Psoas muscle (tissue), 8 donors: ENCODE results near the gene SMYD3. TPM values are rescaled to one million over a fixed set of nuclear protein-coding genes. Genes with fewer than 3 reads are reported as not detected.

ENCODE experiments used
- ATAC-seq, 4 donors: fragments of 200-7000 bp; cut with Tn5 transposase; one replicate each; pipeline ENCODE4 v1.9.1; 2020; ENCODE audit warnings: moderate library complexity in 3 of 4, mild to moderate bottlenecking in 2 of 4
- DNase-seq, 2 donors: peaks; one replicate each; pipeline ENCODE4 v3.0.0-alpha.2; 2020
- H3K27ac ChIP-seq: fragments of 200-600 bp; one replicate; pipeline ENCODE4 v1.8.0; 2022
- H3K27me3 ChIP-seq, 3 donors: fragments of 200-600 bp in 1 of 3; one replicate each; pipeline versions ENCODE4 v1.6.1 to v1.8.0; 2013 to 2022; ENCODE audit warnings: low read length in 2 of 3, mild to moderate bottlenecking in 2 of 3, moderate library complexity in 1 of 3; ENCODE audit not compliant: insufficient read depth in 3 of 3
- H3K36me3 ChIP-seq, 2 donors: fragments of 200-600 bp in 1 of 2; one replicate each; pipeline versions ENCODE4 v1.6.1 to v1.8.0; 2013 to 2022; ENCODE audit warnings: low read depth in 1 of 2, mild to moderate bottlenecking in 1 of 2, moderate library complexity in 1 of 2; ENCODE audit not compliant: insufficient read depth in 1 of 2
- H3K4me1 ChIP-seq: fragments of 200-600 bp; one replicate; pipeline ENCODE4 v1.8.0; 2022
- H3K4me3 ChIP-seq: fragments of 200-600 bp; one replicate; pipeline ENCODE4 v1.8.0; 2022; ENCODE audit warnings: mild to moderate bottlenecking
- H3K9me3 ChIP-seq: fragments of 200-600 bp; one replicate; pipeline ENCODE4 v1.8.0; 2022
- CTCF ChIP-seq: fragments of 200-600 bp; IDR thresholded peaks from one replicate; pipeline ENCODE4 v1.8.0; 2022; ENCODE audit warnings: antibody characterized with exemption
- WGBS, 3 donors: extraction: QIAGEN DNeasy Blood & Tissue Kit; methylation state at CpG; one replicate each; pipeline versions ENCODE4 v1.1.6 to v1.1.7; 2013; 5-methylcytosine and 5-hydroxymethylcytosine counted together
- intact Hi-C, 2 donors: fragments of 100-400 bp; cut with DNase I; formaldehyde crosslinking; loops; one replicate each; pipeline versions ENCODE4 v1.11.0 to v1.14.2; 2022
- polyA plus RNA-seq, 3 donors: library from polyadenylated mRNA; stranded (reverse); fragments of 200-250 nt; gene quantifications; one replicate each; pipeline ENCODE4 v1.2.3, GENCODE V29; 2013
- total RNA-seq, 4 donors: library from RNA; stranded (reverse); fragmentation: NEBNext Ultra II Directional in 2 of 4; extraction: Animal tissue kit (Norgen Biotek cat#: 25700) in 2 of 4; gene quantifications; one replicate each; pipeline versions ENCODE4 v1.2.1 to v1.2.4, GENCODE V29; 2021 to 2023
- donor health status: healthy with polysubstance abuse.
- donor health status: DM: no; HTN: no; CAD: no; lungs with moderate emphysema.
- donor health status: Bipolar disorder and iron deficiency.
- donor health status: healthy.
- donor health status: DM: yes; HTN: yes; CAD: no.
- donor health status: DM: no; HTN: no; CAD: no.
- donor health status: DM: no; HTN: no; CAD: no.
- donor health status: DM: yes; HTN: yes; CAD: no.

Gene SMYD3
- total and polyA plus RNA-seq, 7 donors: 2.9 to 6.4 (median 4.9) TPM

DNA sequence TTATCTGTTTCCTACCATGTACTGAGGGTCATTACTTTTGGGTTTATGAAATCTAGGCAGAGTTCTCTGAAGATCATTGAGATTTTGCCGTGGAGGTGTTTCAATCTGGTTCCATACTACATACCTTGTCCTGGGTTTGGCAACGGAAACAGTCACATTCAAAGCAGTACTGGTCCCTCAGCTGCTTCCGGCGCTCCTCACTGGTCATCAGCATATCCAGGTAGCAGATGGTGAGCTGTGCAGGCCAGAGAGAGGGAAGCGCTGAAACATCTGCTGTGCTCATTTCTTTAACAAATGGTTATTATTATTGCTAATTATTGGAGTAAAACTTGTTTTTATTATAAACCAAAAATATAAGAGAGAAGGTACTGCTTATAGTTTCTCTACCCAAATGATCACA, 591.7 kb downstream of the SMYD3 start:
- Histone ChIP-seq H3K27ac (no peak overlapping the region), H3K4me1 (no peaks in the 10 kb centered on the region), H3K9me3 (peaks cover 5% of the 10 kb centered on the region), H3K4me3 (no peak overlapping the region), H3K27me3 (no peaks in the 10 kb centered on the region), H3K36me3 (peaks cover 0 to 7% of the 10 kb centered on the region in 2 donors)
- intact Hi-C loops: no loop called here
- no peak for TF ChIP-seq CTCF
- ATAC-seq: no peak
- WGBS, 3 donors: 89 to 95% (median 93%) methylated on average over 5 of the region's 5 CpGs
- DNase-seq: no peak

DNA sequence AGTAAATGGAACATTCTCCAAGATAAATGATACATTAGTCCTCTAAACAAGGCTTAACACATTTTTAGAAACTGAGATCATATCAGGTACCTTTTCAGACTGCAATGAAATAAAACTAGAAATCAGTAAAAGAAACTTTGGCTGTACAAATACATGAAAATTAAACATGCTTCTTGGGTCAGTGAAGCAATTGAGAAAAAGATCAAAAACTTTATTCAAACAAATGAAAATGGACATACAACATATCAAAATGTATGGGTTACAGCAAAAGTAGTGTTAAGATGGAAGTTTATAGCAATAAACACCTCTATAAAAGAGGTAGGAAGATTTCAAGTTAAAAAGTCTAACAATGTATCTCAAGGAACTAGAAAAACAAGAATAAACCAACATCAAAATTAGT, 598.5 kb downstream of the SMYD3 start:
- ATAC-seq (no peak), DNase-seq (no peak)
- no peaks in the 10 kb centered on the region for H3K27me3 ChIP-seq
- TF ChIP-seq CTCF: no peak
- no peaks in the 10 kb centered on the region for H3K4me1 ChIP-seq
- no peak overlapping the region for H3K27ac ChIP-seq
- H3K9me3 ChIP-seq: no peaks in the 10 kb centered on the region
- no peaks in the 10 kb centered on the region for H3K36me3 ChIP-seq
- intact Hi-C loops: no loop called here
- H3K4me3 ChIP-seq: no peak overlapping the region

DNA sequence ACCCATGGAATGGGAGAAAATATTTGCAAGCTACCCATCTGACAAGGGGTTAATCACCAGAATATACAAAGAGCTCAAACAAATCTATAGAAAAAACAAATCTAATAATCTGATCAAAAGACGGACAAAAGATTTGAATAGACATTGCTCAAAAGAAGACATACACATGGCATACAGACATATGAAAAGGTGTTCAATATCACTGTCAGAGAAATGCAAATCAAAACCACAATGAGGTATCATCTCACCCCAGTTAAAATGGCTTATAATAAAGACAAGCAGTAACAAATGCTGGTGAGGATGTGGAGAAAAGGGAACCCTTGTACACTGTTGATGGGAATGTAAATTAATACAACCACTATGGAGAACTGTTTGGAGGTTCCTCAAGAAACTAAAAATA, 600.9 kb downstream of the SMYD3 start:
- H3K4me3 ChIP-seq: no peak overlapping the region
- WGBS, 3 donors: 92 to 97% (median 94%) methylated on average over 1 of the region's 1 CpG

DNA sequence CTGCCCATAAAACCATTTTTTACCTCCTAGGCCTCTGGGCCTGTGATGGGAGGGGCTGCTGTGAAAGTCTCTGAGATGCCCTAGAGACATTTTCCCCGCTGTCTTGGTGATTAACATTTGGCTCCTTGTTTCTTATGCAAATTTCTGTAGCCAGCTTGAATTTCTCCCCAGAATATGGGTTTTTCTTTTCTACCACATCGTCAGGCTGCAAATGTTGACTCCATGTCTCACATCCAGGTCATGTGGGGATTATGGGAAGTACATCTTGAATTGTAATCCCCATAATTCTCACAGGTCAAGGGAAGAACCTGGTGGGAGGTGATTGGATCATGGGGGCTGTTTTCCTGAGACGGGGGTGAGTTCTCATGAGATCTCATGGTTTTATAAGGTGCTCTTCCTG, 603.2 kb downstream of the SMYD3 start:
- no peak for ATAC-seq
- intact Hi-C loops: no loop called here
- 78 to 93% (median 91%) methylated on average over 3 of the region's 3 CpGs for WGBS, 3 donors

More for the DNA sequence above, 600.9 kb downstream of the SMYD3 start:
- no peak for ATAC-seq
- H3K4me1 ChIP-seq: no peaks in the 10 kb centered on the region
- no peak for TF ChIP-seq CTCF
- no peaks in the 10 kb centered on the region for H3K27me3 ChIP-seq
- no peak for DNase-seq
- H3K36me3 ChIP-seq: no peaks in the 10 kb centered on the region
- intact Hi-C loops: no loop called here
- no peak overlapping the region for H3K27ac ChIP-seq
- no peaks in the 10 kb centered on the region for H3K9me3 ChIP-seq

More for the DNA sequence above, 603.2 kb downstream of the SMYD3 start:
- Histone ChIP-seq H3K27me3 (no peaks in the 10 kb centered on the region), H3K36me3 (no peaks in the 10 kb centered on the region), H3K4me1 (no peaks in the 10 kb centered on the region), H3K4me3 (no peak overlapping the region), H3K27ac (no peak overlapping the region), H3K9me3 (no peaks in the 10 kb centered on the region)
- no peak for DNase-seq
- TF ChIP-seq CTCF: no peak
